Calu3 (cell line): ENCODE data around the gene PRKCZ. TPM values are rescaled to one million over a fixed set of nuclear protein-coding genes. Genes with fewer than 3 reads are reported as not detected.

Experiments used
- BruUV-seq: library from RNA; stranded (reverse); fragments of 400-500 nt; replicated peaks from 2 replicates; lab custom pipeline; 2021; lab: Mats Ljungman, UMichigan
- CTCF ChIA-PET: fragments of 300-600 bp; sonication (Branson Sonifier 250); formaldehyde crosslinking; loops from one replicate; lab custom pipeline; 2022; ENCODE audit warnings: antibody characterized with exemption; lab: Charles Lee
- DNase-seq: peaks from one replicate; pipeline ENCODE4 v3.0.0; 2022
- H3K27ac Mint-ChIP-seq: one replicate; pipeline ENCODE4 v1.8.0; 2022; ENCODE audit warnings: mixed read lengths; ENCODE audit not compliant: unreplicated experiment
- H3K27me3 Mint-ChIP-seq: one replicate; pipeline ENCODE4 v1.8.0; 2022; ENCODE audit warnings: mixed read lengths; ENCODE audit not compliant: unreplicated experiment
- H3K36me3 Mint-ChIP-seq: one replicate; pipeline ENCODE4 v1.8.0; 2022; ENCODE audit warnings: mild to moderate bottlenecking, moderate library complexity, mixed read lengths; ENCODE audit not compliant: insufficient read depth, unreplicated experiment
- H3K4me1 Mint-ChIP-seq: one replicate; pipeline ENCODE4 v1.8.0; 2022; ENCODE audit warnings: mild to moderate bottlenecking, low read depth, mixed read lengths; ENCODE audit not compliant: unreplicated experiment
- H3K4me3 Mint-ChIP-seq: one replicate; pipeline ENCODE4 v1.8.0; 2022; ENCODE audit warnings: mild to moderate bottlenecking, low read depth, moderate library complexity, mixed read lengths; ENCODE audit not compliant: unreplicated experiment
- H3K9me3 Mint-ChIP-seq: one replicate; pipeline ENCODE4 v1.8.0; 2022; ENCODE audit warnings: low read depth, mixed read lengths; ENCODE audit not compliant: unreplicated experiment
- CTCF ChIP-seq: fragments of 200-600 bp; IDR thresholded peaks from one replicate; pipeline ENCODE4 v1.8.0; 2022; ENCODE audit warnings: antibody characterized with exemption; ENCODE audit not compliant: unreplicated experiment
- intact Hi-C: fragments of 100-400 bp; cut with micrococcal nuclease; formaldehyde crosslinking; loops from one replicate; pipeline ENCODE4 v1.10.0; 2022; ENCODE audit not compliant: unreplicated experiment
- total RNA-seq: library from RNA; stranded (reverse); gene quantifications from 2 replicates; pipeline ENCODE4 v1.2.3, GENCODE V29; 2022

Gene PRKCZ
- total RNA-seq, 1 experiment from 2014 or later, result 26.0 TPM

DNA sequence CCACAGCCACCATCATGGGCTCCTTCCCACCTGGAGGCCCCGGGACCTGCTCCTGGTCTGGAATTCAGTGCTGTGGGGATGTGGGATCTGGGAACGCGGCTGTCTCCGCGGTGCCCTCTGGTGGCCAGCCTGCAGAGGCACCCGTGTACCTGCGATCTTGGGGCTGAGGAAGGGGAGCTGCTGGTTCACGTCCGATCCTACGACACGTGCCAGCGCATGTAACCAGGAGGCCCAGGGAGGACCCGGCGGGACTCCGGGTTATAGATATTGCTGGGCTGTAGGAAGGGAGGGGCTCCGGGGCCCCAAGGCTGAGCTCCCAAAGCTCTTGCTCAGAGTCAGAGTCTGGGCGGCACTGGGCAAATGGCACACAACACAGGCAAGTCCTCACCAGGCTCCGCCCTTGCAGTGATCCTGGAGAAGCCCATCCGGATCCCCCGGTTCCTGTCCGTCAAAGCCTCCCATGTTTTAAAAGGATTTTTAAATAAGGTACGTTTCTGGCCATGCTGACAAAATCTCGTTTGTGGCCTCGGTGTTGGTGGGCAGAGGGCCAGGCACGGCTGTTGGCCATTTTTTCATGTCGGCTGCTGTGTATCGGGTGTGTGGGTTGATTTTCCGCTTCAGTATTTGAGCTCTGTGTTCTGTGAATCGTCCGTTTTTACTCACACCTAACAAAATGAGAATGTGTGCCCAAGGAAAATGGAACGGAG, 124.3 kb downstream of the PRKCZ start:
- DNase-seq, result peak; percentile 50
- BruUV-seq, result no TSS peak
- peak; percentile 73 for TF ChIP-seq CTCF
- no peaks in the 10 kb centered on the region for H3K27me3 Mint-ChIP-seq
- H3K36me3 Mint-ChIP-seq, result peaks cover 24% of the 10 kb centered on the region
- H3K4me3 Mint-ChIP-seq, result no peak overlapping the region
- intact Hi-C loops, result no loop called here
- H3K27ac Mint-ChIP-seq, result no peak overlapping the region
- CTCF ChIA-PET, result interaction anchor here (0.5 to 1.0 kb wide), 5 partner anchors 10 to 130 kb away, joined by 3 to 7 read pairs (median 3); no protein-coding TSS in a partner anchor
- no peaks in the 10 kb centered on the region for H3K9me3 Mint-ChIP-seq
- H3K4me1 Mint-ChIP-seq, result no peaks in the 10 kb centered on the region

DNA sequence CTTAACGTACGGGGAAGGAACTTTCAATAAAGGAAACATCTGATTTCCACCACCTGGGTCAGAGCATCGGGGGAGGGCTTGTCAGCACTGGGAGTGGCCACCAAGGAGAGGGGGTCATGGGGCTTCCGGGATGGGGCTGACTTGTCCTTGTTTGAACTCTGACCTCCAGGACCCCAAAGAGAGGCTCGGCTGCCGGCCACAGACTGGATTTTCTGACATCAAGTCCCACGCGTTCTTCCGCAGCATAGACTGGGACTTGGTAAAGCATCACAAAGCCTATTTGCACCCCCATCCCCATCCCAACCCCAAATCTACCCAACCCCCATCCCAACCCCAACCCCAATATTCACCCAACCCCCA, 124.8 kb downstream of the PRKCZ start:
- H3K9me3 Mint-ChIP-seq, result no peaks in the 10 kb centered on the region
- no peak for TF ChIP-seq CTCF
- no peaks in the 10 kb centered on the region for H3K4me1 Mint-ChIP-seq
- no peak overlapping the region for H3K27ac Mint-ChIP-seq
- DNase-seq, result no peak
- H3K27me3 Mint-ChIP-seq, result no peaks in the 10 kb centered on the region
- intact Hi-C loops, result no loop called here
- CTCF ChIA-PET, result interaction anchor here (0.8 kb wide), 1 partner anchor 35 kb away, joined by 7 read pairs; no protein-coding TSS in a partner anchor
- BruUV-seq, result no TSS peak
- no peak overlapping the region for H3K4me3 Mint-ChIP-seq
- peaks cover 23% of the 10 kb centered on the region for H3K36me3 Mint-ChIP-seq

- H3K36me3 Mint-ChIP-seq, result peaks cover 22% of the 10 kb centered on the region
- no peak for DNase-seq
- no peak overlapping the region for H3K27ac Mint-ChIP-seq
- H3K9me3 Mint-ChIP-seq, result no peaks in the 10 kb centered on the region
- H3K4me3 Mint-ChIP-seq, result no peak overlapping the region
- no peaks in the 10 kb centered on the region for H3K4me1 Mint-ChIP-seq
- intact Hi-C loops, result no loop called here
- TF ChIP-seq CTCF, result no peak
- BruUV-seq, result no TSS peak
- H3K27me3 Mint-ChIP-seq, result no peaks in the 10 kb centered on the region
- CTCF ChIA-PET, result no interaction called here
These were observed 125.7 kb downstream of the PRKCZ start for GRCh38 chr1:2175681-2176454.

- Mint-ChIP-seq H3K27ac (no peak overlapping the region), H3K4me1 (no peaks in the 10 kb centered on the region), H3K4me3 (no peak overlapping the region), H3K36me3 (peaks cover 22% of the 10 kb centered on the region), H3K27me3 (no peaks in the 10 kb centered on the region), H3K9me3 (no peaks in the 10 kb centered on the region)
- no TSS peak for BruUV-seq
- CTCF ChIA-PET, result no interaction called here
- DNase-seq, result no peak
- TF ChIP-seq CTCF, result no peak
- intact Hi-C loops, result no loop called here
These were observed 126.4 kb downstream of the PRKCZ start for GRCh38 chr1:2176615-2177014.
